Measurements from ENCODE around the gene PRAMEF26.
"Not testable (repeated sequence)": the region's sequence is repeated elsewhere in the genome, so short reads cannot be mapped to it uniquely, and the experiment has no call there.

- not testable (repeated sequence) for TF ChIP-seq ZFX (IDR thresholded peaks at IDR 0.05; ENCODE audit: borderline replicate concordance); CTCF (IDR thresholded peaks at IDR 0.05)
Measured at GRCh38 chr1:13155909-13156308, at the start of gene PRAMEF26.
